ENCODE data around the gene LYPD6.

LYPD6 gene

GRCh38 chr2:149313512-149313972 is 16.8 kb upstream of the LYPD6 start:
- peak; percentile 83 for TF ChIP-seq RAD21 (IDR thresholded peaks at IDR 0.05; ENCODE audit: low read depth)
- no peak for TF ChIP-seq EP300 (IDR thresholded peaks at IDR 0.05; ENCODE audit: borderline replicate concordance)

DNA sequence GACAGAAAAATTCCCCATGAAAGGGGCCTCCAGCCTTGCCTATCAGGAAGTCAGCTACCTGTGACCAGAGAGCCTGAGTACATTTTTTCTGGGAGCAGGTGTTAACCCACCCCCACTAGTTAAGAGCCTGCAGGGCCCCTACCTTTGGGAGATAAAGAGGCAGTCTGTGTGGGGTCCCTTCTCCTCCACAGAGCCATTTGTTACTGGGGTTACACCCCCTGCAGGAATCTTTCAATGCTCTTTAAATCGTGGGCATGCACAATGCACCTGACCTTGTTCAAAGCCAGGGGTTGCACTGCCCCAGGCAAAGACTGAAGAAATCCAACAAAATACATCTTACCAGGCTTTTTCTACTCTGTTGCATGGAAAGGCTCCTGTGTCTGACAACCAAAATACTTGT is 15.7 kb upstream of the LYPD6 start:
- TF ChIP-seq EGR1 (IDR thresholded peaks at IDR 0.05), result no peak
- TF ChIP-seq TCF12 (IDR thresholded peaks at IDR 0.05; ENCODE audit: low read depth), result no peak
- TF ChIP-seq, protein P1, sequence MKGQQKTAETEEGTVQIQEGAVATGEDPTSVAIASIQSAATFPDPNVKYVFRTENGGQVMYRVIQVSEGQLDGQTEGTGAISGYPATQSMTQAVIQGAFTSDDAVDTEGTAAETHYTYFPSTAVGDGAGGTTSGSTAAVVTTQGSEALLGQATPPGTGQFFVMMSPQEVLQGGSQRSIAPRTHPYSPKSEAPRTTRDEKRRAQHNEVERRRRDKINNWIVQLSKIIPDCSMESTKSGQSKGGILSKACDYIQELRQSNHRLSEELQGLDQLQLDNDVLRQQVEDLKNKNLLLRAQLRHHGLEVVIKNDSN (IDR thresholded peaks at IDR 0.05), result no peak
- TF ChIP-seq CREB1 (IDR thresholded peaks at IDR 0.05; ENCODE audit: low read depth), result no peak
- no peak for TF ChIP-seq MAX (IDR thresholded peaks at IDR 0.05)
- no peak for TF ChIP-seq EP300 (IDR thresholded peaks at IDR 0.05; ENCODE audit: borderline replicate concordance)
- no peak for TF ChIP-seq TAF1 (IDR thresholded peaks at IDR 0.05; ENCODE audit: low read depth)
- TF ChIP-seq CEBPB (IDR thresholded peaks at IDR 0.05), result no peak
- TF ChIP-seq ZBTB7A (IDR thresholded peaks at IDR 0.05; ENCODE audit: low read depth), result no peak
- no peak for TF ChIP-seq YY1 (IDR thresholded peaks at IDR 0.05; ENCODE audit: low read depth)
- TF ChIP-seq NFIC (IDR thresholded peaks at IDR 0.05), result no peak
- TF ChIP-seq TEAD4 (IDR thresholded peaks at IDR 0.05), result no peak
- TF ChIP-seq RAD21 (IDR thresholded peaks at IDR 0.05; ENCODE audit: low read depth), result no peak
- TF ChIP-seq FOXM1 (IDR thresholded peaks at IDR 0.05; ENCODE audit: borderline replicate concordance, low read depth), result no peak
- TF ChIP-seq, protein P2, sequence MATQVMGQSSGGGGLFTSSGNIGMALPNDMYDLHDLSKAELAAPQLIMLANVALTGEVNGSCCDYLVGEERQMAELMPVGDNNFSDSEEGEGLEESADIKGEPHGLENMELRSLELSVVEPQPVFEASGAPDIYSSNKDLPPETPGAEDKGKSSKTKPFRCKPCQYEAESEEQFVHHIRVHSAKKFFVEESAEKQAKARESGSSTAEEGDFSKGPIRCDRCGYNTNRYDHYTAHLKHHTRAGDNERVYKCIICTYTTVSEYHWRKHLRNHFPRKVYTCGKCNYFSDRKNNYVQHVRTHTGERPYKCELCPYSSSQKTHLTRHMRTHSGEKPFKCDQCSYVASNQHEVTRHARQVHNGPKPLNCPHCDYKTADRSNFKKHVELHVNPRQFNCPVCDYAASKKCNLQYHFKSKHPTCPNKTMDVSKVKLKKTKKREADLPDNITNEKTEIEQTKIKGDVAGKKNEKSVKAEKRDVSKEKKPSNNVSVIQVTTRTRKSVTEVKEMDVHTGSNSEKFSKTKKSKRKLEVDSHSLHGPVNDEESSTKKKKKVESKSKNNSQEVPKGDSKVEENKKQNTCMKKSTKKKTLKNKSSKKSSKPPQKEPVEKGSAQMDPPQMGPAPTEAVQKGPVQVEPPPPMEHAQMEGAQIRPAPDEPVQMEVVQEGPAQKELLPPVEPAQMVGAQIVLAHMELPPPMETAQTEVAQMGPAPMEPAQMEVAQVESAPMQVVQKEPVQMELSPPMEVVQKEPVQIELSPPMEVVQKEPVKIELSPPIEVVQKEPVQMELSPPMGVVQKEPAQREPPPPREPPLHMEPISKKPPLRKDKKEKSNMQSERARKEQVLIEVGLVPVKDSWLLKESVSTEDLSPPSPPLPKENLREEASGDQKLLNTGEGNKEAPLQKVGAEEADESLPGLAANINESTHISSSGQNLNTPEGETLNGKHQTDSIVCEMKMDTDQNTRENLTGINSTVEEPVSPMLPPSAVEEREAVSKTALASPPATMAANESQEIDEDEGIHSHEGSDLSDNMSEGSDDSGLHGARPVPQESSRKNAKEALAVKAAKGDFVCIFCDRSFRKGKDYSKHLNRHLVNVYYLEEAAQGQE (IDR thresholded peaks at IDR 0.05; ENCODE audit: low read depth), result no peak

DNA sequence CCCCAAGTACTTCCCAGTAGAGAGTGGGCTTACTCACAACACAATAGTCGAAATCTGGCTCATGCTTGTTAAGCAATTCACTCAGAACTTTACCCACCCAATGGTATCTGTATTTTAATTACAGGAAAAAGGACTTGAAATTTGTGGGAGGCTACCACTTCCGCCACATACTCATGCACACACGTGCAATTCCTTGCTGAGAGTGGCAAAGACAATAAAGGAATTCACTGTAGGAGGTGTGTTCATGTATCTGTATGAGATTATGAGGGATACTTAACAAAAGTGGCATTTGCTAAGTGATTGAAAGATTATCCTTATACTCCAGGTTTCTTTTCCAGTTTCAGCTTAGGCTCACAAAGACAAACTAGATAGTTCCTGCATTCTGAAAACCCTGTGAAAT is 14.9 kb upstream of the LYPD6 start:
- no peak for TF ChIP-seq TAF1 (IDR thresholded peaks at IDR 0.05; ENCODE audit: low read depth)

- TF ChIP-seq MAX (IDR thresholded peaks at IDR 0.05) (no peak), EGR1 (IDR thresholded peaks at IDR 0.05) (no peak), CREB1 (IDR thresholded peaks at IDR 0.05; ENCODE audit: low read depth) (no peak), FOXM1 (IDR thresholded peaks at IDR 0.05; ENCODE audit: borderline replicate concordance, low read depth) (no peak), ZBTB7A (IDR thresholded peaks at IDR 0.05; ENCODE audit: low read depth) (no peak), TCF12 (IDR thresholded peaks at IDR 0.05; ENCODE audit: low read depth) (no peak), EP300 (IDR thresholded peaks at IDR 0.05; ENCODE audit: borderline replicate concordance) (no peak), YY1 (IDR thresholded peaks at IDR 0.05; ENCODE audit: low read depth) (no peak)
- TF ChIP-seq, protein P2 (IDR thresholded peaks at IDR 0.05; ENCODE audit: low read depth), result no peak
Observed at GRCh38 chr2:149320362-149320761, 10.0 kb upstream of the LYPD6 start.

DNA sequence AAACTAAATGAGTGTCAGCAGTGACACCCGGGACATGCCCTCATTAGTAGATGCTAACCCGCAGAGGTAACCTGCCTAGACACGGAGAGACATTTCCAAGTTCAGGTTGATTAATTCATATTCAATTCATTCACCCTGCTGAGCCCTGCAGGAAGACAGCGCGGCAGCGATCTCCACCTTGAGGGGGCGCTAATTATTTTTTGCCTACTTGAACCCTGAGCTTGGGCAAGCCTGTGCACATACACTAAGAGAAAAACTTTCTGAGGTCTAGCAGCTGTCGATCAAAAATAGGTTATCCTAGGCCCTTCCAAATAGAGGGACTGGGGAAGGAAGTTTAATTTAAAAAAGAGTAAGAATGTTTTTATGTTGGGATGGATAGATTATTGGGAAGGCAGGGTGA is 1.3 kb upstream of the LYPD6 start:
- TF ChIP-seq RAD21 (IDR thresholded peaks at IDR 0.05; ENCODE audit: low read depth), result peak; percentile 47; the same call in 1 of the 2 replicates
- TF ChIP-seq EP300 (IDR thresholded peaks at IDR 0.05; ENCODE audit: borderline replicate concordance), result no peak

- TF ChIP-seq CEBPB (IDR thresholded peaks at IDR 0.05) (no peak), FOXM1 (IDR thresholded peaks at IDR 0.05; ENCODE audit: borderline replicate concordance, low read depth) (no peak), EGR1 (IDR thresholded peaks at IDR 0.05) (no peak), ZBTB7A (IDR thresholded peaks at IDR 0.05; ENCODE audit: low read depth) (0 out of 2 replicates have a peak, but pooled peaks have one; percentile 53), MAX (IDR thresholded peaks at IDR 0.05) (peak; percentile 5), TEAD4 (IDR thresholded peaks at IDR 0.05) (no peak), TCF12 (IDR thresholded peaks at IDR 0.05; ENCODE audit: low read depth) (no peak), NFIC (IDR thresholded peaks at IDR 0.05) (peak; percentile 4; the same call in 1 of the 2 replicates), RAD21 (IDR thresholded peaks at IDR 0.05; ENCODE audit: low read depth) (peak; percentile 48), YY1 (IDR thresholded peaks at IDR 0.05; ENCODE audit: low read depth) (no peak), CREB1 (IDR thresholded peaks at IDR 0.05; ENCODE audit: low read depth) (no peak), TAF1 (IDR thresholded peaks at IDR 0.05; ENCODE audit: low read depth) (peak; percentile 53; the same call in 1 of the 2 replicates), EP300 (IDR thresholded peaks at IDR 0.05; ENCODE audit: borderline replicate concordance) (no peak)
- TF ChIP-seq, protein P1 (IDR thresholded peaks at IDR 0.05), result no peak
- TF ChIP-seq, protein P2 (IDR thresholded peaks at IDR 0.05; ENCODE audit: low read depth), result no peak
Observed at GRCh38 chr2:149329489-149330126, 779 bp upstream of the LYPD6 start.

Data from Ishikawa (cell line).